Activated T-helper 17 cell treated with anti-CD3 and anti-CD28 coated beads, Interleukin-2, amount 50 U/mL, for 72 hours (primary cell): ENCODE results near the gene NEU3. TPM values are rescaled to one million over a fixed set of nuclear protein-coding genes. Genes with fewer than 3 reads are reported as not detected.
A peak's percentile ranks its signal among the peaks of the same experiment; 100 is the strongest.

Experiments used
- ATAC-seq: fragments of 150-1000 bp; cut with Tn5 transposase; replicated peaks from 2 replicates; pipeline ENCODE4 v1.10.0; 2021; ENCODE audit warnings: mild to moderate bottlenecking, moderate library complexity
- H3K27ac Mint-ChIP-seq: one replicate; pipeline ENCODE4 v1.8.0; 2022; ENCODE audit warnings: mixed read lengths
- H3K27me3 Mint-ChIP-seq: one replicate; pipeline ENCODE4 v1.8.0; 2022; ENCODE audit warnings: mixed read lengths
- H3K36me3 Mint-ChIP-seq: one replicate; pipeline ENCODE4 v1.8.0; 2022; ENCODE audit warnings: low read depth, mild to moderate bottlenecking, mixed read lengths
- H3K4me1 Mint-ChIP-seq: one replicate; pipeline ENCODE4 v1.8.0; 2022; ENCODE audit warnings: mixed read lengths
- H3K4me3 Mint-ChIP-seq: one replicate; pipeline ENCODE4 v1.8.0; 2022; ENCODE audit warnings: mild to moderate bottlenecking, mixed read lengths
- H3K9me3 Mint-ChIP-seq: one replicate; pipeline ENCODE4 v1.8.0; 2022; ENCODE audit warnings: mixed read lengths
- total RNA-seq, 2 donors: library from RNA; stranded (reverse); gene quantifications; one replicate each; pipeline ENCODE4 v1.2.3, GENCODE V29; 2022

Gene NEU3, protein sequence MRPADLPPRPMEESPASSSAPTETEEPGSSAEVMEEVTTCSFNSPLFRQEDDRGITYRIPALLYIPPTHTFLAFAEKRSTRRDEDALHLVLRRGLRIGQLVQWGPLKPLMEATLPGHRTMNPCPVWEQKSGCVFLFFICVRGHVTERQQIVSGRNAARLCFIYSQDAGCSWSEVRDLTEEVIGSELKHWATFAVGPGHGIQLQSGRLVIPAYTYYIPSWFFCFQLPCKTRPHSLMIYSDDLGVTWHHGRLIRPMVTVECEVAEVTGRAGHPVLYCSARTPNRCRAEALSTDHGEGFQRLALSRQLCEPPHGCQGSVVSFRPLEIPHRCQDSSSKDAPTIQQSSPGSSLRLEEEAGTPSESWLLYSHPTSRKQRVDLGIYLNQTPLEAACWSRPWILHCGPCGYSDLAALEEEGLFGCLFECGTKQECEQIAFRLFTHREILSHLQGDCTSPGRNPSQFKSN
- total RNA-seq, result 10 to 100 TPM; 19.5 to 26.4 TPM

GRCh38 chr11:74988541-74989259, at the start of gene NEU3:
Gene NEU3, plus strand, starts transcription at chr11:74988933. Its CDS starts 128 bp downstream, at chr11:74989061.
- peak within 1 kb of the TSS; percentile 93 for H3K4me3 Mint-ChIP-seq
- H3K27ac Mint-ChIP-seq, result peak within 1 kb of the TSS; percentile 89
- peaks cover 2% of the 10 kb centered on the region for H3K36me3 Mint-ChIP-seq
- no peaks in the 10 kb centered on the region for H3K27me3 Mint-ChIP-seq
- peaks cover 17% of the 10 kb centered on the region for H3K4me1 Mint-ChIP-seq
- H3K9me3 Mint-ChIP-seq, result no peaks in the 10 kb centered on the region
- ATAC-seq, result peak; percentile 98

DNA sequence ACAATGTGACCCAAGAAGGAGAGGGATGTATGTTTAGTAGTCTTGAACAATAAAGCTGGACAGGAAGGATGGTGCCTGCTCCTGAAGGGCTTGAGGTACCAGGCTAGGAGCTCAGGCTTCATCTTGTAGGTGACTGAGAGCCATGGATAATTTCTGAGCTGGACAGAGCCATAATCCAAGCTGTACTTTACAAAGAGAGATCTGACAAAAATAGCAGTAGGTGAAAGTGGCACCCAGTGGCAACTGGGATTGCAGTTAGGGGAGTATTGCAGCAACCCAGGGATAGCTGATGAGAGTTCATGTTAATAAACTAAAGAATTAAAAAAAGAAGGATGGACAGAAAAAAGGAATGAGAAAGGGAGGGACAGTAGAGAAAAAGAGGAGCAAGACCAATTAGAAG, 47.2 kb upstream of the NEU3 start:
- peak overlapping the region; percentile 60 for H3K4me3 Mint-ChIP-seq
- no peak for ATAC-seq
- H3K27me3 Mint-ChIP-seq, result no peaks in the 10 kb centered on the region
- peaks cover 75% of the 10 kb centered on the region for H3K36me3 Mint-ChIP-seq
- no peaks in the 10 kb centered on the region for H3K9me3 Mint-ChIP-seq
- H3K4me1 Mint-ChIP-seq, result peaks cover 21% of the 10 kb centered on the region
- peak overlapping the region; percentile 83 for H3K27ac Mint-ChIP-seq

DNA sequence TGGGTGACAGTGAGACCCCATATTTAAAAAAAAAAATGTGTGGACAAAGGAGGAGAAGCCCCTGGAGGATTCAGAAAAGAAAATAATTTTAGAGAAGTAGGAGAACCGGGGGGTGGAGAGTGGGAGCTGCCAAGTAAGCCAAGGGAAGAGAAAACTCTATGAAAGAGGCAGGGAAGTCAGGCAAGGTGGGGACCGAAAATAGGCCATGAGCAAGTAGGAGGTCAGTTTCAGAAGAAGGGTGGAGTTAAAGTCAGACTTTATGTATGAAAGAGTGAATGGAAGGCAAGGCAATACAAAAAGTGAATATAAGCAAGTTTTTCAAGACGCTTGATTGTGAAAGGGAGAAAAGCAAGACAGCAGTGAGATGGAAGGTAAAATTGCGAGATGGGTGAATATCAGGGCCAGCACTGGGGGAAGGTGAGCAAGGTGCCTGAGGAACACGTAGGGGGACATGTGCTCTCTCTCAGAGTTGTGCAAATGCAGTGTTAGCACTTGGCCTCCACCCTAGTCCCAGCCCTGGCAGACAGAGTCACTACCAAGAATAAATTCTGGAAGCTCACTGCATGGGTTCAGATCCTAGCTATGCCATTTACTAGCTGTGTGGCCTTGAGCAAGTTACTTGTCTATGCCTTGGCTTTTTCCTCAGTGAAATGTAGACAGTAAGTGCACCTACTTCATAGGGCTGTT, 46.5 kb upstream of the NEU3 start:
- H3K36me3 Mint-ChIP-seq, result peaks cover 68% of the 10 kb centered on the region
- H3K4me1 Mint-ChIP-seq, result peaks cover 22% of the 10 kb centered on the region
- H3K9me3 Mint-ChIP-seq, result no peaks in the 10 kb centered on the region
- ATAC-seq, result no peak
- no peaks in the 10 kb centered on the region for H3K27me3 Mint-ChIP-seq
- peak overlapping the region; percentile 83 for H3K27ac Mint-ChIP-seq
- H3K4me3 Mint-ChIP-seq, result peak overlapping the region; percentile 60

- H3K9me3 Mint-ChIP-seq, result no peaks in the 10 kb centered on the region
- H3K36me3 Mint-ChIP-seq, result peaks cover 65% of the 10 kb centered on the region
- H3K27ac Mint-ChIP-seq, result peak overlapping the region; percentile 98
- peak; percentile 31 for ATAC-seq
- H3K4me3 Mint-ChIP-seq, result peak overlapping the region; percentile 92
- H3K27me3 Mint-ChIP-seq, result no peaks in the 10 kb centered on the region
- peaks cover 32% of the 10 kb centered on the region for H3K4me1 Mint-ChIP-seq
Measured at GRCh38 chr11:74948546-74948897, 40.2 kb upstream of the NEU3 start.

GRCh38 chr11:74948898-74949752, 39.6 kb upstream of the NEU3 start, which contains the start of the genes SPCS2 and XRRA1:
Gene SPCS2, plus strand, starts transcription at chr11:74949266. Its CDS starts 20 bp downstream, at chr11:74949286.
Gene XRRA1, minus strand, starts transcription at chr11:74949091. Its CDS starts 8,213 bp downstream, at chr11:74940878.
- H3K4me1 Mint-ChIP-seq, result peaks cover 33% of the 10 kb centered on the region
- H3K27me3 Mint-ChIP-seq, result no peaks in the 10 kb centered on the region
- H3K36me3 Mint-ChIP-seq, result peaks cover 65% of the 10 kb centered on the region
- H3K9me3 Mint-ChIP-seq, result no peaks in the 10 kb centered on the region
- peak within 1 kb of the TSS; percentile 92 for H3K4me3 Mint-ChIP-seq
- ATAC-seq, result peak; percentile 99
- H3K27ac Mint-ChIP-seq, result peak within 1 kb of the TSS; percentile 98

- Mint-ChIP-seq H3K27me3 (no peaks in the 10 kb centered on the region), H3K36me3 (peaks cover 66% of the 10 kb centered on the region), H3K4me3 (peak overlapping the region; percentile 92), H3K27ac (peak overlapping the region; percentile 98), H3K9me3 (no peaks in the 10 kb centered on the region), H3K4me1 (peaks cover 36% of the 10 kb centered on the region)
- ATAC-seq, result no peak
Measured at GRCh38 chr11:74949753-74950137, 39.0 kb upstream of the NEU3 start.

DNA sequence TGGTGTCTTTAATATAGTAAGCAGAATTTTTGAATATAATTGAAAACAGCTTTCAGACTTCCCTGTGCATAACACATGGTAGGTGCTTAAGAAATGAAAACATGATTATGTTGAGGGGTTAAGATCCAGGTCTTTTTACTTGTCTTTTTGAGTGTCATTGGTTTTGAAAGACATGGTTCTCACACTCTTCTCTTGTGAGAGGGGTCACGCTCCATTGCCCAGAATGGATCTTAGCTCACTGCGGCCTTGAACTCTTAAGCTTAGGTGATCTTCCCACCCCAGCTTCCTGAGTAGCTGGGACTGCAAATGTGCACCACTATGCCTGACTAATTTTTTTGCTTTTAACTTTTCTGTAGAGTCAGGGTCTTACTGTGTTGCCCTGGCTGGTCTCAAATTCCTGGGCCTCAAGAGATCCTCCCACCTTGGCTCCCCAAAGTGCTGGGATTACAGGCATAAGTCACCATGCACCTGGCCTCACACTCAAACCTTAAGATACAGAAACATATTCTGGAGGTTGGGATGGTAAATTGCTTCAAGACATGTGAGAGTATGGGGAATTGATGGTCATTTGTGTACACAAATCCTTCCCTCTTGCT, 38.3 kb upstream of the NEU3 start:
- Mint-ChIP-seq H3K36me3 (peaks cover 68% of the 10 kb centered on the region), H3K9me3 (no peaks in the 10 kb centered on the region), H3K27me3 (no peaks in the 10 kb centered on the region), H3K27ac (peak overlapping the region; percentile 98), H3K4me1 (peaks cover 36% of the 10 kb centered on the region), H3K4me3 (peak overlapping the region; percentile 92)
- ATAC-seq, result no peak

GRCh38 chr11:74951226-74951625, 37.5 kb upstream of the NEU3 start:
- ATAC-seq, result no peak
- H3K27me3 Mint-ChIP-seq, result no peaks in the 10 kb centered on the region
- H3K27ac Mint-ChIP-seq, result peak overlapping the region; percentile 98
- peaks cover 75% of the 10 kb centered on the region for H3K36me3 Mint-ChIP-seq
- peaks cover 40% of the 10 kb centered on the region for H3K4me1 Mint-ChIP-seq
- peak overlapping the region; percentile 92 for H3K4me3 Mint-ChIP-seq
- H3K9me3 Mint-ChIP-seq, result no peaks in the 10 kb centered on the region

DNA sequence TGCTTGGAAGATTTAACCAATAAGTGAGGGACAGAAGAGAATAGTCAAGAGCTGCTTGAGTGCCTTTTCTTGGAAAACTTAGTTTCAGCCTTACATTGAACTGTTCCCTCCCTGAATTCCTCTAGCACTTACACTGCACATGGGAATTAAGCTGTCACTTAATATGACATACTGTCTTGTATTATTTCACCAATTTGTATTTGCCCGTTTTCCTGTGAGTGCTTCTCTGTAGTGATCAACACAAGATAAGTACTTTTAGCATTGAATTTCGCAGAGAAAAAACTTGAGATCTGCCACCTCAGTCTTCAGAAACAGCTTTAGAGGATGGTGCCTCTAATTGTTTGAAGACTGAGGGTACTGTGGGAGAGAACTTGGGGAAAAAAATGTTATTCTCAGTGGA, 36.0 kb upstream of the NEU3 start:
- peak overlapping the region; percentile 32 for H3K4me3 Mint-ChIP-seq
- no peaks in the 10 kb centered on the region for H3K27me3 Mint-ChIP-seq
- no peaks in the 10 kb centered on the region for H3K9me3 Mint-ChIP-seq
- H3K36me3 Mint-ChIP-seq, result peaks cover 90% of the 10 kb centered on the region
- peaks cover 48% of the 10 kb centered on the region for H3K4me1 Mint-ChIP-seq
- ATAC-seq, result no peak
- H3K27ac Mint-ChIP-seq, result no peak overlapping the region

DNA sequence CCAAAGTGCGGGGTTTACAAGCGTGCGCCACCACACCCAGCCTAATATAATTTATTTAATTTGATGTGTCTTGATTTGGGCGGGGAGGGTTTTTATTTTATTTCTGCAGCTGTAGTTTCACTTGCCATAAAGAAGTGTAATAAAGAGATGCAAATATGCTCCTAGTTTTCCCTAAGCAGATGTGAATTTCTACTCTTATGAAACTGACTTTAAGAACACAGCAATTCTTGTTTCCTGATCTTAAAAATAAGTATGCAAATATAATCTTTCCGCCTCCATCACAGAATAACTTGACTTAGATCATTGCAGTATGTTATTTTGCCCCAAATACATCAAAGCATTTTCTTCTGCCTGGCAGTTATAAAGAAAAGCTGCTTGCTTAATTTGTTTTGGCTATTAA, 35.3 kb upstream of the NEU3 start:
- Mint-ChIP-seq H3K4me3 (peak overlapping the region; percentile 32), H3K27me3 (no peaks in the 10 kb centered on the region), H3K27ac (peak overlapping the region; percentile 28), H3K9me3 (no peaks in the 10 kb centered on the region), H3K36me3 (peaks cover 97% of the 10 kb centered on the region), H3K4me1 (peaks cover 53% of the 10 kb centered on the region)
- ATAC-seq, result no peak

DNA sequence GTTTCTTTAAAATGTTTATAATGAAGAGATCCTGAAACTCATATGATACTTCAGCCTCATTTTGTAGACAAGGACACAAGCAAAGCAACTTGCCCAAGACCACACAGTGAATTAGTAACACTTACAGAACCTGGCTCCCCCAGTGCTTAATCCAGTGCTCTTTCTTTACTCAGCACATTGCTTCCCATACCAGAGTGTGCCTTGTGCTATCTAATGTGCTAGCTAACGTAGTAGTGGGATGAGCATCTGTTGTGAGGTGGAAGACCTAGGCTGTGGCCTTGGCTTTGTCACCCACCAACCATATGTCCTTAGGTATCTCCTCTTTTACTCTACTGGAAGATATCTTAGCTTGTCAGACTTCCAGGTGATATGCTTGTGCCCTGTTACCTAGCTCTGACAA, 34.5 kb upstream of the NEU3 start:
- H3K9me3 Mint-ChIP-seq, result no peaks in the 10 kb centered on the region
- peak overlapping the region; percentile 32 for H3K4me3 Mint-ChIP-seq
- ATAC-seq, result no peak
- H3K27ac Mint-ChIP-seq, result peak overlapping the region; percentile 28
- peaks cover 57% of the 10 kb centered on the region for H3K4me1 Mint-ChIP-seq
- H3K27me3 Mint-ChIP-seq, result no peaks in the 10 kb centered on the region
- H3K36me3 Mint-ChIP-seq, result peaks cover 99% of the 10 kb centered on the region

DNA sequence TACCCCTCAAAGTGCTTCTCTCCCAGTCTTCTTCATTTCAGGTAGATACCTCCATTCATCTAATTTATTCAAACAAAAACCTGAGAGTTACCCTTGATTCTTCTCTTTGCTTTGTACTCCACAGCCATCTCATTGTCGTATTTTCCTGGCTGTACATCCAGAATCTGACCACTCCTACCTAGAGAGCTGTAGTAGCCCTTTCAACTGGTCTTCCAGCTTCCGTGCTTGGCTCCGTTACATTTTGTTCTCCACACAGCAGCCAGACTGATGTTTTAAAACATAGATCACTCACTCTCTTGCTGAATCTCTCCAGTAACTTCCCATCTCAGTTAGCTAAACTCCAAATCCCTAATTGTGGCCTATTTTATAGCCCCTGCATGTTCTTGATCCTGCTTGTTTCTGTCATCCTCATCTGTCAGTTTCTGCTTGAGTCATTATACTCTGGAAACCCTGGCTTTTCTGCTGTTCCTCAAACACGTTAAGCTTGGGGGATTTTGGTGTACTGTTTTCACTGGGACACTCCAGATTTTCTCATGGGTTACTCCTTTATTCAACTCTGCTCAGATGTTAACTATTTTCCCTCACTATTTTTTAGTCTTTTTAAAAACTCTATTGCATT, 32.2 kb upstream of the NEU3 start:
- Mint-ChIP-seq H3K27ac (peak overlapping the region; percentile 29), H3K4me1 (peaks cover 58% of the 10 kb centered on the region), H3K36me3 (peaks cover 99% of the 10 kb centered on the region), H3K9me3 (no peaks in the 10 kb centered on the region), H3K4me3 (peak overlapping the region; percentile 11), H3K27me3 (no peaks in the 10 kb centered on the region)
- no peak for ATAC-seq
